Keratinocyte (primary cell): ENCODE measurements around the gene AGMAT.

Source experiments
- EZH2 ChIP-seq: IDR thresholded peaks from one replicate; pipeline ENCODE4 v1.6.1; 2012; ENCODE audit warnings: inconsistent platforms, mild to moderate bottlenecking, low read length, moderate library complexity
- TF ChIP-seq, protein P1 (sequence below), 3 experiments: IDR thresholded peaks in 1 of 3; conservative IDR thresholded peaks in 1 of 3; optimal IDR thresholded peaks in 1 of 3; 2 replicates in 2 of 3; 3 replicates in 1 of 3; pipeline versions ENCODE3 to v1.5.1; 2011; ENCODE audit warnings: low read length in 3 of 3, mild to moderate bottlenecking in 3 of 3, moderate library complexity in 2 of 3, control low read depth in 1 of 3, inconsistent platforms in 1 of 3; ENCODE audit not compliant: insufficient read depth in 2 of 3; ENCODE audit errors: extremely low read depth in 1 of 3

DNA sequence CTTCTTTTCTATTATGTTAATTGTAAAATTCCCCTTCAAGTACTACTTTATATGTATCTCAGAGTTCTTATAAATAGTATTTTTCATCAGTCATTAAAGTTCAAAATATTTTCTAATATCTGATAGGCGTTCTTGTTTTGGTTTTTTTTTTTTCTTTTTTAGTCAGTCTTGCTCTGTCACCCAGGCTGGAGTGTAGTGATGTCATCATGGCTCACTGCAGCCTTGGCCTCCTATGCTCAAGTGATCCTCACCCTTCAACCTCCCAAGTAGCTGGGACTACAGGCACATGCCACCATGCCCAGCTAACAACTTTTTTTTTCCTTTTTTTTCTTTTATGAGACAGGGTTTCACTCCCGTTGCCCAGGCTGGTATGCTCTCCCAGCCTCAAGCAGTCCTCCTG, 27.3 kb downstream of the AGMAT start:
- TF ChIP-seq, protein P1, sequence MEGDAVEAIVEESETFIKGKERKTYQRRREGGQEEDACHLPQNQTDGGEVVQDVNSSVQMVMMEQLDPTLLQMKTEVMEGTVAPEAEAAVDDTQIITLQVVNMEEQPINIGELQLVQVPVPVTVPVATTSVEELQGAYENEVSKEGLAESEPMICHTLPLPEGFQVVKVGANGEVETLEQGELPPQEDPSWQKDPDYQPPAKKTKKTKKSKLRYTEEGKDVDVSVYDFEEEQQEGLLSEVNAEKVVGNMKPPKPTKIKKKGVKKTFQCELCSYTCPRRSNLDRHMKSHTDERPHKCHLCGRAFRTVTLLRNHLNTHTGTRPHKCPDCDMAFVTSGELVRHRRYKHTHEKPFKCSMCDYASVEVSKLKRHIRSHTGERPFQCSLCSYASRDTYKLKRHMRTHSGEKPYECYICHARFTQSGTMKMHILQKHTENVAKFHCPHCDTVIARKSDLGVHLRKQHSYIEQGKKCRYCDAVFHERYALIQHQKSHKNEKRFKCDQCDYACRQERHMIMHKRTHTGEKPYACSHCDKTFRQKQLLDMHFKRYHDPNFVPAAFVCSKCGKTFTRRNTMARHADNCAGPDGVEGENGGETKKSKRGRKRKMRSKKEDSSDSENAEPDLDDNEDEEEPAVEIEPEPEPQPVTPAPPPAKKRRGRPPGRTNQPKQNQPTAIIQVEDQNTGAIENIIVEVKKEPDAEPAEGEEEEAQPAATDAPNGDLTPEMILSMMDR (optimal IDR thresholded peaks at IDR 0.05 in 1 of 3, IDR thresholded peaks at IDR 0.05 in 1 of 3, conservative IDR thresholded peaks at IDR 0.05 in 1 of 3; ENCODE audit: extremely low read depth in 1 of 3, insufficient read depth in 2 of 3, low read length in 3 of 3), result no peak
- no peak for TF ChIP-seq EZH2
